GM12891 (cell line): ENCODE results near the gene PRPF6.

ENCODE experiments used
- PAX5 ChIP-seq: IDR thresholded peaks from 2 replicates; pipeline ENCODE4 v1.6.1; 2011; ENCODE audit warnings: low read length, moderate library complexity, mild to moderate bottlenecking; ENCODE audit not compliant: insufficient read depth, severe bottlenecking
- POLR2A ChIP-seq: IDR thresholded peaks from 2 replicates; pipeline ENCODE4 v1.6.1; 2011; ENCODE audit warnings: low read depth, low read length, control low read depth
- POLR2AphosphoS5 ChIP-seq: IDR thresholded peaks from 2 replicates; pipeline ENCODE4 v1.6.1; 2011; ENCODE audit warnings: low read depth, low read length, control low read depth
- POU2F2 ChIP-seq: IDR thresholded peaks from 2 replicates; pipeline ENCODE4 v1.6.1; 2011; ENCODE audit warnings: low read depth, mild to moderate bottlenecking, control low read depth, low read length, moderate library complexity
- SPI1 ChIP-seq: IDR thresholded peaks from 2 replicates; pipeline ENCODE4 v1.6.1; 2011; ENCODE audit warnings: low read depth, low read length, control low read depth
- TAF1 ChIP-seq: IDR thresholded peaks from 2 replicates; pipeline ENCODE4 v1.6.1; 2011; ENCODE audit warnings: low read depth, low read length, control low read depth

- TF ChIP-seq POLR2A: no peak
- no peak for TF ChIP-seq POLR2AphosphoS5
- no peak for TF ChIP-seq TAF1
- TF ChIP-seq POU2F2: no peak
- TF ChIP-seq SPI1: no peak
- TF ChIP-seq PAX5: peak; percentile 44
These were observed 57.3 kb downstream of the PRPF6 start for GRCh38 chr20:64038224-64038564.
